A172 (cell line): ENCODE data around the gene LRRK1. TPM values are rescaled to one million over a fixed set of nuclear protein-coding genes. Genes with fewer than 3 reads are reported as not detected.
A peak's percentile ranks its signal among the peaks of the same experiment; 100 is the strongest.

Experiments used
- DNase-seq: peaks from one replicate; pipeline ENCODE4 v3.0.0-alpha.2; 2015; ENCODE audit warnings: low spot score
- total RNA-seq: library from RNA; depleted of rRNA; stranded (reverse); fragments of >200 nt; shearing (Covaris generic); gene quantifications from 2 replicates; pipeline ENCODE4 v1.2.3, GENCODE V29; 2014; rRNA removed

Gene LRRK1, protein sequence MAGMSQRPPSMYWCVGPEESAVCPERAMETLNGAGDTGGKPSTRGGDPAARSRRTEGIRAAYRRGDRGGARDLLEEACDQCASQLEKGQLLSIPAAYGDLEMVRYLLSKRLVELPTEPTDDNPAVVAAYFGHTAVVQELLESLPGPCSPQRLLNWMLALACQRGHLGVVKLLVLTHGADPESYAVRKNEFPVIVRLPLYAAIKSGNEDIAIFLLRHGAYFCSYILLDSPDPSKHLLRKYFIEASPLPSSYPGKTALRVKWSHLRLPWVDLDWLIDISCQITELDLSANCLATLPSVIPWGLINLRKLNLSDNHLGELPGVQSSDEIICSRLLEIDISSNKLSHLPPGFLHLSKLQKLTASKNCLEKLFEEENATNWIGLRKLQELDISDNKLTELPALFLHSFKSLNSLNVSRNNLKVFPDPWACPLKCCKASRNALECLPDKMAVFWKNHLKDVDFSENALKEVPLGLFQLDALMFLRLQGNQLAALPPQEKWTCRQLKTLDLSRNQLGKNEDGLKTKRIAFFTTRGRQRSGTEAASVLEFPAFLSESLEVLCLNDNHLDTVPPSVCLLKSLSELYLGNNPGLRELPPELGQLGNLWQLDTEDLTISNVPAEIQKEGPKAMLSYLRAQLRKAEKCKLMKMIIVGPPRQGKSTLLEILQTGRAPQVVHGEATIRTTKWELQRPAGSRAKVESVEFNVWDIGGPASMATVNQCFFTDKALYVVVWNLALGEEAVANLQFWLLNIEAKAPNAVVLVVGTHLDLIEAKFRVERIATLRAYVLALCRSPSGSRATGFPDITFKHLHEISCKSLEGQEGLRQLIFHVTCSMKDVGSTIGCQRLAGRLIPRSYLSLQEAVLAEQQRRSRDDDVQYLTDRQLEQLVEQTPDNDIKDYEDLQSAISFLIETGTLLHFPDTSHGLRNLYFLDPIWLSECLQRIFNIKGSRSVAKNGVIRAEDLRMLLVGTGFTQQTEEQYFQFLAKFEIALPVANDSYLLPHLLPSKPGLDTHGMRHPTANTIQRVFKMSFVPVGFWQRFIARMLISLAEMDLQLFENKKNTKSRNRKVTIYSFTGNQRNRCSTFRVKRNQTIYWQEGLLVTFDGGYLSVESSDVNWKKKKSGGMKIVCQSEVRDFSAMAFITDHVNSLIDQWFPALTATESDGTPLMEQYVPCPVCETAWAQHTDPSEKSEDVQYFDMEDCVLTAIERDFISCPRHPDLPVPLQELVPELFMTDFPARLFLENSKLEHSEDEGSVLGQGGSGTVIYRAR (N-terminal part only)
- 1.9 and 5.3 TPM in 2 replicates for total RNA-seq

DNA sequence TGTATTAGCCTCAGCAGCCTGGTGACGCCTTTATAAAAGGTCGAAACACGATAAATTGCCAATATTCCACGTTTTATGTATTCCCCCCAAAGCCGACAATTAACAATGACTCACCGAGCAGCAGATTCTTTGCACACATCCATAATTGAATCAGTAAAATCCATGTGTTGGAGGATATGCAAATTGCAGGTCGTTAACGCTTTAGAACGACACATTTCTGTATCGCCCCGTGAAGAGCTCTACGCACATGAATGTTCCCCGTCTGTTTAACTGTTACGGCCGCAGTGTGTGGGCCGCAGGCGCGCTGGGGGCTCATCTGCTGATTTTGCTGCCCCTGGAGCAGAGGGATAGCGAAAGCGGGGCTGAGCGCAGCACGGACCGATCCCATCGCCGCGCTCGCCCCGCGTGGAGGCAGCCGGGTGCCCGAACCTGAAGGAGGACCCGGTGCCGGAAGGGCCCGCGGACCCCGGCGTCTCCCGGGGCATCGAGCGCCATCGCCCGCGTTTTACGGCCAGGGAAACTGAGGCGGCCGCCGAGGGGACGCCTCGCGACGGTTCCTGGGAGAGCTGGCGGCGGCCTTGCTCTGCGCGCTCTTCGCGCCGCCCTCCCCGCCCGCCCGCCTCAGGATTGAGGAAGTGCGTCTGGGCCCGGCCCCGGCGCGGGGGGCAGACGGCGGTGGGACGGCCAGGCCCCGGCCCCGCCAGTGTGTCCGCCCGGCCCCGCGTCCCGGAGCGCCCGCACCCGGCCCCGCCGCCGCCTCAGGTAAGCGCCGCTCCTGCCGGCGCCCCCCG is at the start of gene LRRK1:
Gene LRRK1, plus strand, starts transcription at position 668 of the 791 bp plus-strand sequence. CDS start 5,276 bp downstream, outside the sequence.
- DNase-seq, result peak; percentile 3

DNA sequence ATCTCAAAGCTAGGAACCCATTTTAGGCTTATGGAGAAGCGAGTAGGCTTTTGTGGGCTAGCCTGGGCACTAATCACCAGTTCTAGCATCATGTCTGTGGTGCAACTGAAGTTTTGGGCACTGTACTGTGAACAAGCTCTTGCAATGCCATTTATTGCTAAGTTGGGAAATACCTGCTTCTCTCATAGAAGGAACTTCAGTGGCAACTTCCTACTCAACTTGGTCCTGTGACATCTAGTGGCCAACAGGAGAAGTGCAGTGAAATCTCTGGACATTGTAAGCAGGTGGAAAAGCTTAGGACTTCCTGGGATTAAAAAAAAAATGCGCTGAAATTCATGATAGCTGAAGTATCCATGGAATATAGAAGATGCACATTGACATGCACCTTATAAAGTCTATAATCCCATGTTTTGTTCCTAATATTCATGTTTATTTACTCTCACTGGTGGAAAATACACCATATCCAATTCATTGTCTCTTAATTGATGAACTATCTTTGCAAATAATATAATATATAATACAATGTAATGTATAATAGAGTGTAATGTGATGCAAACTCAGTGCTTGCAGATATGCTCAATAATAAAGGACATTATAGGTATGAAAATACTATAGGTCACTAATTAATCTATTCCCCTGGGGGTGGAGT is 46.0 kb upstream of the LRRK1 start:
- peak; percentile 73 for DNase-seq

DNA sequence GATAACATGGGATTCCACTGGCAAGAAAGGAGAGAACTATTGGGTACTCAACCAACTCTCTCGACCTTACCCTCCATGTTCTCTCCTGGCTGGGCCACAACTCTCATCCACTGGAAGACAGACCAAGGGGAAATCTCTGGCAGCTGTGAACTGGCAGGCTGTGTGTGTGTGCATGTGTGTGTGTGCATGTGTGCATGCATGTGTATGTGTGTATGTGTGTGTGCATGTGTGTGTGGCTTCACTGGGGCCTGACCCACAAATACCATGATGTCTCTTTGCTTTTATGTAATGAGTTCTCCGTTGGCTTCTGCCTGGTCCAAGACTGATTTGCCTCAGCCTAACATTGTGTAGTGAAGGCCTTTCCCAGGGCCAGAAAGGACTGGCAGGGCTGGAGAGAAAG is 43.7 kb upstream of the LRRK1 start:
- DNase-seq, result no peak

DNA sequence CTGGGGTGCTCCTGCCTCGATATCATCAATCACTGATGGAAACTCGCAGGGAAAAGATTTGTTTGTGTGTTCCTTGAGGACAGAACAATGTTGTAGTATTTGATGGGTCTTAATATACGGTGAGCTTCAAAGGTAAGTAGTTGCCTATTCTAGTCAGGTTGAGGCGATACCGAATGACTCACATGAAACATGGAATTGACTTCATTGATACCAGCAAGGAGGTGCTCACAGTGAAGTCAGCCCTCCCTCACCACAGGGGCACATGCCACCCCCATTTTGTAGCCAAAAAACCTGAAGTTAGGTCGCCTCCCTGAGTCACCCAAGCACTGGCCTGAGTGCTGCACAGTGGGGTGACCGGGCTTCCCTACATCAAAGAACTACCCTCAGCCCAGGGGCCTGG is 43.2 kb upstream of the LRRK1 start:
- DNase-seq, result no peak

DNA sequence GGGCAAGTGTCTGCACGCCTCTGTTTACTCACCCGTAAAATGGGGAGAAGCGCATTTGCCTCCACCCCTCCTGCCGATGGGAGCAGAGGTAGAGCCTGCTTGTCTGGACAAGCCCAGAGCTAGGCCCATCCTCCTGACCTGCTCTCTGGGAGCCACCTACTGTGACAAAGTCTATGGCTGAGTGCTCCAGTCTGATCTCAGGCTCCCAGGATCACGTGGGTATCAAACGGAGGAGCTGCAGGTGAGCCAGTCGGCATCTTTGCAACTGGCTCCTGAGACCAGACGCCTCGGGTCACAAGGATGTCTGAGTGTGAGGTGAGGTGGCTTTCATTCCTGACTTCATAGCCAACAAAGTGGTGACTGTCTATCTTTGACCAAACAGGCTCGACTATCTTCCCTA is 41.6 kb upstream of the LRRK1 start:
- no peak for DNase-seq

DNA sequence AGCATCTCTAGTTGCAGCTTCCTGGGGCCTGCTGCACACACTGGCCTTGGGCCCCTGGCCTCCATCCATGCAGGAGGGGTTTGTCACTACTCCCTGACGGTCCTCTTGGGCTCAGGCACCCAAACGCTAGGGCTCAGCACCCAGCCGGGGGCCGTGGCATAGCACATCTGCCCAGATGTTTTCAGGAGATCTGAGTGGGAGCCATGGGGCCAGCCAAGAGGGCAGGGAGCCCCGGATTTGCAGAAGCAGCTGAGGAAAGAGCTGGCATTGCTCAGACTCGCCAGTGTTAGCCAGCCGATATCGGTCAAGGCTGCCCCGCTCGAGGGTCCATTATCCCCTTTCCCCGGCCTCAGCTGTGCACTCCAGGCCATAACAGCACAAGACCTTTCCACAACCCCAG is 41.0 kb upstream of the LRRK1 start:
- DNase-seq, result no peak

DNA sequence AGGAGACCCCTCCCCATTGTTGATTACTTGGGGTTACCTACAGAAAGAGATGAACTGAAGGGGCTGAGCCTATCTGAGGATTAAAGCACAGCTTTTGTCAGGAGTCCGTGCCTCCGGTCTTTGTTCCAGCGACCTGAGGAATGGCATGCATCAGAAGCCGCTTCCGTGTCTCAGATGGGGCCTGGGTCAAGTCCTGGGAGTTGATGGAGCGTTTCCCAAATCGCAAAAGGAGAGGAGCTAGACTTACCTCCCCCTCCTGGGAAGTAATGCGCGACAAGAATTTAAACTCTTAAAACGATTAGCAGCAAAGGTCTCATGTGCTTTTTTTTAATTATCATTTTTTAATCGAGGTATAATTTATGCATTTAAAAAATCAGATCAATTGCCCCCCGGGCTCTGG is 40.5 kb upstream of the LRRK1 start:
- no peak for DNase-seq

DNA sequence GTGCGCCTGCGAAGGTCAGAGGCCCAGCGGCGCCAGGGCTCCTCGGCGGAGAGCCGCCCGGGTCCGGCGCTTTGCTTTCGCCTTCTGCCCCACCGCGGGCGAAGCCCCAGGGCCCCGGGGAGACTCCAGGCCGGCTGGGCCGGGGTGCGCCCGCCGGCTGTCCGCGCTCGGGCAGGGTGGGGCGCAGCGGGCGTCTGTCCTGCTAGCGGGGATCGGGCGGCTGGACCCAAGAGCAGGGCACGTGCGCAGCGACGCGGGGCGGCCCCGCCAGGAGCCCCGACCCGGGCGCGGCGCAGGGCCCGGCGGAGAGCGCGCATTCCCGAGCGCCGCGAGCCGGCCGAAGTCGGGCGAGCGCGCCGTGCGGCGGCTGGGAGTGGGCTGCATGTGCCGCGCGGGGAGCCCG is 40.1 kb upstream of the LRRK1 start:
- DNase-seq, result no peak

DNA sequence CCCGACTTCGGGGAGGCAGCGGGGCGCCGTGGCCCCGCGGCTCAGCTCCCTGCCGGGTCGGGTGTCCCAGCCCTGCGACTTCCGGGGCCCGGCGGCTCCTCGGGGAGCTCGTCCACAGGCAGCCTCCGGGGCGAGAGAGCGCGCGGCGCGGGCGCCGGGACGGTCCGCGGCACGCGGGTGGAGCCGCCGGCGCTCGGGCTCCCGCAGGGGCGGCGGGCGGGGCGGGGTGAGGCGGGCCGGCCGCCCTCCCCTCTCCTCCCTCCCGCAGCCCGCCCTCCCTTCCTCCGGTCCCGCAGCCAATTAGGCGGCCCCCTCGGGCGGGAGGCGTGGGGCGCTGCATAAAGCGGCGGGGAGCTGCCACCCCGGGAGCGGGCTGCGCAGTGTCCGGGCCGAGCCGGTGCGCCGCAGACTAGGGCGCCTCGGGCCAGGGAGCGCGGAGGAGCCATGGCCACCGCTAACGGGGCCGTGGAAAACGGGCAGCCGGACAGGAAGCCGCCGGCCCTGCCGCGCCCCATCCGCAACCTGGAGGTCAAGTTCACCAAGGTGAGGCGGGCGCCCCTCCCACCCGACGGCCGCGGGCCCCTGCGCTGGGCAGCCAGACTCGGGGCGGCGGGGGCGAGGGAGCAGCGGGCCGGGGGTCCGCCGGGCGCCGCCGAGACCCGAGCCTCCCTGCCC is 39.6 kb upstream of the LRRK1 start, which contains the start of gene ALDH1A3:
Gene ALDH1A3, plus strand, starts transcription at position 368 of the 675 bp plus-strand sequence. Its CDS starts 77 bp downstream, at position 445.
- DNase-seq, result peak; percentile 10

DNA sequence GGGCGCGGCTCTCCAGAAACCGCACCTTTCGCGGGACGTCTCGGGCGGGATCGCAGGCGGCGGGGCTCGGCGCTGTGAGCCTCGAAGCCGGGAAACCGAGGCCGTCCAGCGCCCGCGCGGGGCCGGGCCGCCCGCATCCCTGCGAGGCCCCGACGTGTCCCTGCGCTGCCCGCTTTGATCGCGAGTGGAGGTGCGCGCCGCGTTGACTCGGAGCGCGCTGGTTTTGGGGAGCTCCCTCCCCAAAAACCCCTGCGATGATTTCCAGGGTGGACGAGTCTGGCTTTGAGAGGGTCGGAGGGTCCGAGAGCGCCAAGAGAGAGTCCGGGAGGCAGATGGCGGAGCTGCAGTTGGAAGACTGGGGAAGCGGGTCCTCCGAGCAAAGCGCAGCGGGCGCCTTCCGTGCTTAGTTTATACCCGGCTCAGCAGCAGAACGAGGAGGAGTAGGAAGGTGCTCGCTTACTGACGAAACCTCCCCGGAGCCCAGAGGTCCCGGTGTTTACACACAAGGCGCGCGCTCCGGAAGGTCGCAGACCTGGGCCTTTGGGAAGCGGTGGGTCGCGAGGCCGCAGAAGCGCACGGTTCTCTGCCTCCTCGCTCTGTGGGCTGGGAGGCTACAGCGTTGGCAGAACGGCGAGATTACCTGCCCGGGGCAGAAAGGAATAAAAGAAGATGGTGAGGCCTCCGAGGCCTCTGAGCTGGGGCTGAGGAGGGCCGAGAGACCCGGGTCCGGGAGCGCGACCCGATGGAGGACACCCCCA is 38.8 kb upstream of the LRRK1 start:
- no peak for DNase-seq

DNA sequence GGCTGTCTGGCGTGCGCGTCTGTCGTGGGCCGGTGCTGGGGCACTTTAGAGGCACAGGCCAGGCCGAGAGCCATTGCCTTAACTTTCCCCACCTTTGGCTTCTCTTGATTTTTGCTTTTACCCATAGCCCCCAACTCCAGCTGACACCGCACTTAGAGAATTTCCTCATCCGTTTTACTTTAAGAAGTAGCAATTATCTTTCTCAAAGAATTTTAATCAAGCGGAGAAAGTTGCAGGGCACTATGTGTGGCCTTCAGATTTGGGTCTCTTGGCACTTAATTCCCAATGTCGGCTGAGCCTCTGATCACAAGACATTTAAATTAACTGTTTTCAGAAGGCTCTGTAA is 38.3 kb upstream of the LRRK1 start:
- no peak for DNase-seq

DNA sequence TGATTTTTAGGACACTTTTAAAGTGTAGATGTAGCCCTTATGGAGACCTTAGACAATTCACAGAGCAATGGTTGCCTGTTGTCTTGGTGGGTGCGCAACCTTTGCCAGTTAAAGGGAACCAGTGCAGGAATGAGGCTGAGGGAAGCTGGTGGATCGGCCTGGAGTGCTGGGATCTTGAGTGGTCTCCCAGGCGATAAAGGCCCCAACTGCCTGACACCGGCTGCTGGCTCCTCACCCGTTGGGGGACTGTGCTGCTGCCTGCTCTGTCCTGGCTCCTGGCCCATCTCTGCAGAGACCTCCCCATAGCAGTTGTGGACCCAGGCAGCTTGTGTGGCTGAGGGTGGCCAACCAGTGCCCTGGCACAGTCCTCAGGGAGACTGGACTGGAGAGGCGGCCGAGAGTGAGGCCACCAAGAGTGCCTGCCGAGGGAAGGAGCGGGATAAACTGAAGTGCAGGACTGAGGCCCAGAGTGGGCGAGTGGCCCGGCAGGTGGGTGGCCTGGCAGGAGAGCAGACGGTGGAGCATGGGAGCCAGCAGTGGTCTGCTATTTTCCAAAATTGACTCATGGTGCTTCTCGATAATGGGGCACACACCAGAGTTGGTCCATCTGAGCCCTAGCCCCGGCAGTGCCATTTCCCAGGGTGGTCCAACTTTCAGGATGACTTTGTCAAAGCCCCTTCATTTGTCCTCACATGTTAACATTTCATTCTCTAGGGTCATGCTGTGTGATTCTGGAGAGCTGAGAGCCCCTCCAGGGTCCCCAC is 37.4 kb upstream of the LRRK1 start:
- no peak for DNase-seq

DNA sequence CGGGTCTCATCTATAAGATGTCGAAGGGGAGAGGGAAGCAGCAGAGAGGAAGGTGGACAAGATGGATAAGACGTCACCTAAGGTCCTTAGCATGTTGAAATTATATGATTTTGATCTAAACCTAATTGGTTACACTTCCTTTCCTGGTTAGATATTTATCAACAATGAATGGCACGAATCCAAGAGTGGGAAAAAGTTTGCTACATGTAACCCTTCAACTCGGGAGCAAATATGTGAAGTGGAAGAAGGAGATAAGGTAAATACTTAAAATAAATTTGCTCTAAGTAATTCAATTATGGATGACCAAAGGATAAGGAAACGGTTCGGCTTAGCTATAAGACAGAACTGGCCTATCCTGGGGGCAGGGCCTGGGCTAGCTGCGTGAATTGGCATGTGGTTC is 34.0 kb upstream of the LRRK1 start:
- no peak for DNase-seq

DNA sequence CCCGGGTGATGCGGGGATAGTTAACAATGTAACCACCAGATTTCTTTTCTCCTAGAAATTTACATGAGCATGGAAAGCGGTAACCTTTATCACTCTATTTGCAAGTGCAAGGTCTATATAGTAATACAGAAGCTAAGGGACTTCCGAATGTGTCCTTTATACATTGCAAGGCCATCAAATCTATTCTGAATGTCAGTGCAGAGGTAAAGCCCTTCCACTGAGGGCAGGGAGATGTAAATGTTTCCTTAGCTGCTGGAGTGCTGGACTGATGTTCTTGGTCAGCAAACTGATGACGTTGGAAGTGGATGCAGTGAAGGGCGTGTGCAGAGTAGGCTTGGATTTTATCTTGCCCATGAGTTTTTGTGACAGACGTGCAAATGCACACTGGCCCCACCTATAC is 33.3 kb upstream of the LRRK1 start:
- no peak for DNase-seq

DNA sequence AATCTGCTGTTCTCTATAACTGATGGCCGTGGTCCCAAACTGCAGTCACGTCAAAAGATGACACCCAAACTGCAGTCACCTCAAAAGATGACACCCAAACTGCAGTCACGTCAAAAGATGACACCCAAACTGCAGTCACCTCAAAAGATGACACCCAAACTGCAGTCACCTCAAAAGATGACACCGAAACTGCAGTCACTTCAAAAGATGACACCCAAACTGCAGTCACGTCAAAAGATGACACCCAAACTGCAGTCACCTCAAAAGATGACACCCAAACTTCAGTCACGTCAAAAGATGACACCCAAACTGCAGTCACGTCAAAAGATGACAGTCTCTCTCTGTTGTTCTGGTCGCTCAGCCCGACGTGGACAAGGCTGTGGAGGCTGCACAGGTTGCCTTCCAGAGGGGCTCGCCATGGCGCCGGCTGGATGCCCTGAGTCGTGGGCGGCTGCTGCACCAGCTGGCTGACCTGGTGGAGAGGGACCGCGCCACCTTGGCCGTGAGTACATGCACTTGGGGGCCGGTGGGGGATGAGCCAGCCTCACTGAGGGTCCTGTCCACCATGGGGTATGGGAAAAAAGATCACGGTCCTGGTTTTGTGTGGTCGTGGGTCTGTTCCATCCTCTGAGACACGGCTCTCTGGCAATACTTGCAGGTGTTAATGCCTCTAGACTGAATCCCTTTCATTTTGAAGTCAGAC is 31.8 kb upstream of the LRRK1 start:
- DNase-seq, result no peak

DNA sequence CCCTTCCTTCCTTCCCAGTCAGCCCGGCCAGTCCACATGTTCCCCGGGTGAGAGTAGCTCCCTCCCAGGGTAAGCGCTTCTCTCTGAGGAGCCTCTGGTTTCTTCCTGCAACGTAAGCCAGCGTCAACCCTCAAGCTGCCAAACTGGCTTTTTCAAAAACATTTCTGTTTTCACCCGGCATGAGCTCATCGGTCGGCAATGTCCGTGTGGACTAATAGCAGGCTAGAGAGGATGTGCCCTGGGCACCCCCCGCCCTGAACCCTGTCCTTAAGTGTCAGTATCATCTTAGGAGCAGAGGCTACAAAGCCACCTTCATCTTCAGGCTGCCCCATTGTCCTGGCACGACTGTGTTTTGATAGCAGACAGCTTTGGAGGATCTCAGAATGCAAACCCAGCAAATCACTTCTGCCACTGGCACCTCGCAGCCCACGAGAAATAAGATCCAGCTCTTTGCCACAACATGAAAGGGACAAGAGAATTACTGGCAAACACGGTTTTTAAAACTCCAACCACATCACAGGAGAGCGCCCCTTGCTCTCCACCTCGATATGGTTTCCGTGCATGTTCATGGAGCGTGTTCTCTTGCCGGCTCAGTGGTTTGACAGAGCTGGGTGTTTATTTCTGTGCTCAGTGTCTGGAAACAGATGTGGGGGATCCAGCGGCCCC is 29.6 kb upstream of the LRRK1 start:
- DNase-seq, result no peak

DNA sequence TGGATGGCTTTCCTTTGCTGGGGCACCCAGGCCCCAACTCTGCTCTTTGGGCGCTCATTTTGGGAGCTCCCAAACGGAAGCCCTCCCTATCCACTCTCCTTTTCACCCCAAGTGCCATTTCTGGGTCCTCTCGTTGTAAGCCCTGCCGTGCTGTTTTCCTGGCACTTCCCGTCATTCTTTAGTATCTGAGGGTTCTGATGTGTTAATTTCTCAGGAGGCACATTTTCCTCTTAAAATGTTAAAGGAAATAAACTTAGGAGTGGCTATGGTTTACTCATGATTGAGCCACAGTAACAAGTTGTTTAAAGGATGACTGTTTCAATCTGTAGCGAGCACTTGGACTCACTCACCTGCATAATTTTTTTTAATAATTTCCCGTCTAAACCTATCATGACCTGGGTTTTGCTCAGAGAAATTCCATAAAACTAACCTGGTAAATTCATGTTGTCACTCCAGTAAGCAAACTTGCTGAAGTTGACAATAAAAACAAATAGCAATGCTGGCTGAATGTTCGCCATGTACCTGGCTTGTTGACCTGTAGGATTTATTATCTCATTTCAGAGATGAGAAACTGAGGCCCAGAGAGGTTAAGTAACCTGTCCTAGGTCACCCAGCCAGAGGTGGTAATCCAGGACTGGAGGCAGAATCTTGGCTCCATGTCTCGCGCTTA is 29.0 kb upstream of the LRRK1 start:
- DNase-seq, result no peak
